Peyer's patch (tissue), 4 donors: Measurements from ENCODE around the gene NUDCD3. TPM values are rescaled to one million over a fixed set of nuclear protein-coding genes. Genes with fewer than 3 reads are reported as not detected.

ENCODE experiments used
- DNase-seq, 3 donors: peaks; one replicate each; pipeline ENCODE4 v3.0.0-alpha.2; 2017 to 2019
- H3K27ac ChIP-seq, 4 donors: fragments of 200-600 bp; sonication (generic); one replicate each; pipeline ENCODE4 v1.5.1; 2016 to 2019
- H3K27me3 ChIP-seq, 2 donors: fragments of 200-600 bp; sonication (generic); one replicate each; pipeline ENCODE4 v1.5.1; 2019
- H3K36me3 ChIP-seq, 3 donors: fragments of 200-600 bp; sonication (generic); one replicate each; pipeline ENCODE4 v1.5.1; 2016 to 2019
- H3K4me1 ChIP-seq, 4 donors: fragments of 200-600 bp; sonication (generic); one replicate each; pipeline ENCODE4 v1.5.1; 2016 to 2019
- H3K4me3 ChIP-seq, 4 donors: fragments of 200-600 bp; sonication (generic); 1 replicate in 3 of 4; 2 replicates in 1 of 4; pipeline ENCODE4 v1.5.1; 2016 to 2019; ENCODE audit warnings: mild to moderate bottlenecking in 1 of 4
- H3K9me3 ChIP-seq, 4 donors: fragments of 200-600 bp; sonication (generic); one replicate each; pipeline ENCODE4 v1.5.1; 2016 to 2019; ENCODE audit warnings: mild to moderate bottlenecking in 1 of 4
- CTCF ChIP-seq, 6 experiments: fragments of 450-650 bp in 4 of 6; fragments of 200-600 bp in 2 of 6; sonication (generic) in 1 of 6; IDR thresholded peaks; one replicate each; pipeline ENCODE4 v1.5.1; 2017 to 2019; ENCODE audit warnings: antibody characterized with exemption in 6 of 6, mild to moderate bottlenecking in 3 of 6, moderate library complexity in 1 of 6
- POLR2A ChIP-seq, 2 donors: fragments of 450-650 bp; IDR thresholded peaks; one replicate each; pipeline ENCODE4 v1.5.1; 2017; ENCODE audit warnings: antibody characterized with exemption in 2 of 2, mild to moderate bottlenecking in 2 of 2, moderate library complexity in 2 of 2
- total RNA-seq, 4 donors: library from RNA; depleted of rRNA; stranded (reverse); fragments of >200 nt; gene quantifications; one replicate each; pipeline ENCODE4 v1.1.0, GENCODE V29; 2016

Gene NUDCD3
- total RNA-seq, 4 donors from 2014 or later: 32.9 to 61.9 (median 44.1) TPM

DNA sequence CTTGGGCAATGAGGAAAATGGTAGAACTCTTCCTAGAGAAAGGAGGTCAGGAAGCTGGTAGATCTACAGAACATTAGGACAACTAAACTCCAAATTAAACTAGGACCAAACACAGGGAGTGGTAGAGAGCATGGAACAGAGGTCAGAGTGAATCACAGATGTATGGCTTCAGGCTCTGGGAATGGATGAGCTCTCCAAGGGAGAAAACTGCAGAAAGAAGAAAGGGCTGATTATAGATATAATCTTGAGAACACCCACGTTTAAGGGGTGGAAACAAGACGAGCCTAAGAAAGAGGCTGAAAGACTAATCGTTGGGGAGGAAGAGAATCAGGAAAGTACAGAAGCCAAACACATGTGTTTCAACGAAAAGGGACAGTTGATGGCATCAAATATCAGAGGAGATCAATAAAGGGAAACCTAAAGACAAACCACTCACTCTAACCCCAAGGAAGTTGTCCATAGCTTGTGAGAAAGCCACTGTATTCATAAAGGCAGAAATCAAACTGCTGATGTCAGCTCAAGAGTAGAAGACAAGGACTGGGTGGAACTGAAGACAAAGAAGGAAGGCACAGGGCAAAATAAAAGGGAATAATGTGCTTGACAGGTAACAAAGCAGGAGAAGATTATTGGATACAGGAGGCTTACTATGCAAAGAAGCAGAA, 41.4 kb downstream of the NUDCD3 start:
- Histone ChIP-seq H3K4me3 (no peak overlapping the region), H3K36me3 (peaks cover 0 to 26% (median 0%) of the 10 kb centered on the region in 3 donors), H3K9me3 (no peaks in the 10 kb centered on the region), H3K27ac (no peak overlapping the region), H3K27me3 (no peaks in the 10 kb centered on the region), H3K4me1 (no peaks in the 10 kb centered on the region)
- no peak for DNase-seq
- no peak for TF ChIP-seq CTCF (IDR thresholded peaks at IDR 0.05)
- no peak for TF ChIP-seq POLR2A (IDR thresholded peaks at IDR 0.05)

- Histone ChIP-seq H3K27ac (no peak overlapping the region), H3K4me1 (no peaks in the 10 kb centered on the region), H3K36me3 (peaks cover 0 to 26% (median 0%) of the 10 kb centered on the region in 3 donors), H3K27me3 (no peaks in the 10 kb centered on the region), H3K9me3 (no peaks in the 10 kb centered on the region), H3K4me3 (no peak overlapping the region)
- no peak for DNase-seq
- TF ChIP-seq POLR2A (IDR thresholded peaks at IDR 0.05): no peak
- TF ChIP-seq CTCF (IDR thresholded peaks at IDR 0.05): no peak
Observed at GRCh38 chr7:44447874-44448425, 42.5 kb downstream of the NUDCD3 start.

- TF ChIP-seq POLR2A (IDR thresholded peaks at IDR 0.05) (no peak), CTCF (IDR thresholded peaks at IDR 0.05) (no peak)
- no peak overlapping the region for H3K4me3 ChIP-seq
- H3K27me3 ChIP-seq: no peaks in the 10 kb centered on the region
- no peak for DNase-seq
- peaks cover 0 to 26% (median 0%) of the 10 kb centered on the region in 3 donors for H3K36me3 ChIP-seq
- no peaks in the 10 kb centered on the region for H3K4me1 ChIP-seq
- H3K27ac ChIP-seq: no peak overlapping the region
- no peaks in the 10 kb centered on the region for H3K9me3 ChIP-seq
Observed at GRCh38 chr7:44445986-44446671, 44.3 kb downstream of the NUDCD3 start.

DNA sequence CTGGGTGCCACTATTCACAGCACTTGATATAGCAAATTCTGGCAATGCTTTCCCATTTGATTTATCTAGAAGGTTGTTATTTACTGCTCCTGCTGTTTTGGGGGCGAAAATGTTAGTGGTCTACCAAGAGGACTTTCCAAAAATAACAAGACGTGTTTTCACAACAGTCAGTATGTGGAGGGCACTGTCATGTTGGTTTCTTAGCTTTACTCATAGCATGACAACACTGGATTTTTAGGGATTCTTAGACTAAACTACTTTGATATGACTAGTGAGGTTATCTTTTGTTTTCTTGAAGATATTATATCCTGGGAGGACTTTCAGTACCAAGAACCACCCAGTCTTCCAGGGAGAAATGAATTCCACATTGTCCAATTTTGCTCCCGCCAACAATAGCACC, 49.4 kb downstream of the NUDCD3 start:
- Histone ChIP-seq H3K9me3 (no peaks in the 10 kb centered on the region), H3K36me3 (peaks cover 0 to 10% (median 0%) of the 10 kb centered on the region in 3 donors)

GRCh38 chr7:44440577-44441078, 49.8 kb downstream of the NUDCD3 start:
- H3K9me3 ChIP-seq: no peaks in the 10 kb centered on the region
- TF ChIP-seq POLR2A (IDR thresholded peaks at IDR 0.05) (no peak), CTCF (IDR thresholded peaks at IDR 0.05) (no peak)
- no peak overlapping the region for H3K27ac ChIP-seq
- no peak overlapping the region for H3K4me3 ChIP-seq
- peaks cover 0 to 6% (median 0%) of the 10 kb centered on the region in 3 donors for H3K36me3 ChIP-seq
- no peak for DNase-seq
- no peaks in the 10 kb centered on the region for H3K4me1 ChIP-seq
- no peaks in the 10 kb centered on the region for H3K27me3 ChIP-seq

More for the DNA sequence above, 49.4 kb downstream of the NUDCD3 start:
- no peak for TF ChIP-seq CTCF (IDR thresholded peaks at IDR 0.05)
- no peak for TF ChIP-seq POLR2A (IDR thresholded peaks at IDR 0.05)
- no peak overlapping the region for H3K27ac ChIP-seq
- no peak overlapping the region for H3K4me3 ChIP-seq
- DNase-seq: no peak
- H3K27me3 ChIP-seq: no peaks in the 10 kb centered on the region
- no peaks in the 10 kb centered on the region for H3K4me1 ChIP-seq
